ENCODE data around the gene PBRM1. TPM values are rescaled to one million over a fixed set of nuclear protein-coding genes. Genes with fewer than 3 reads are reported as not detected.

The PBRM1 gene
- total and polyA plus RNA-seq, 2 of the 13 experiments (the other 11 are each of a cell fraction or from before 2014, with no cell fraction given): 10.9 to 33.2 TPM

DNA sequence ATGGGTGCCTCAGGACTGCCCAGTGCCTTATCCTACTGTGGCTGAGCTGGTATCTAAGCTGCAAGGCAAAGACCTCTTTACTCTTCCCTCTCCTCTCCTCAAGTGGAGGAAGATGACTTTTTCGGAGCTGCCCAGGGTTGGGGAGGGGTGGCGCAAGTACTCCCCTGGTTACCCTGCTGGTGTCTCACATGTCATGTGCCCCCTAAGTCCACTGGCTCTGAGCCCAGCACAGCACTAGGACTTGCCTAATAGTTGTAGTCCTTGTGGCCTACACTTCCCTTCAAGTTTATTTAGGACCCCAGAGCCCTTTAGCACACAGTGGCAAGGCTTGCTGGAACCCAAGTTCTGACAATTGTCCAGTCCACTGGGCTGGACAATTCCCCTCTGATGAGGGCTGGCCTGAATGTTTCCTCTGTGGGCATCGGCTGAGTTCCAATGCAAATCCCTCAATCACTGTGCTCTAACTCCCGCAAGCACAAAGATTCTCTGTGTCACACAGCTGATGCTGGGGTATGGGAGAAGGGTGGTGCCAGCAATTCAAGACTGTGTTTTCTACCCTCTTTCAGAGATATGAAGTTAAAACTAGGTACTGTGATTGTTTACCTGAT lies 89.0 kb downstream of the PBRM1 start:
- Histone ChIP-seq H3K36me3 (replicated peaks in 1 of 2; ENCODE audit: control insufficient read depth in 1 of 2, insufficient read depth in 2 of 2, low read length in 2 of 2) (peaks cover 9 to 33% of the 10 kb centered on the region in 2 experiments; a peak in 4 of 5 replicates), H3K27ac (ENCODE audit: extremely low read length, insufficient read depth, low read length) (no peak overlapping the region), H3K9me3 (ENCODE audit: low read length) (no peaks in the 10 kb centered on the region), H3K4me3 (replicated peaks in 1 of 3; ENCODE audit: insufficient read depth in 1 of 3, low read depth in 2 of 3, low read length in 3 of 3) (no peak overlapping the region), H2AFZ (ENCODE audit: low read length) (no peak overlapping the region), H3K9ac (ENCODE audit: insufficient read depth, low read depth, low read length) (no peak overlapping the region), H3K27me3 (ENCODE audit: control insufficient read depth in 1 of 2, insufficient read depth in 2 of 2, low read length in 2 of 2) (no peaks in the 10 kb centered on the region), H3K79me2 (ENCODE audit: insufficient read depth, low read length) (no peaks in the 10 kb centered on the region), H3K4me1 (ENCODE audit: insufficient read depth, low read length) (no peaks in the 10 kb centered on the region), H4K20me1 (ENCODE audit: insufficient read depth, low read length) (no peaks in the 10 kb centered on the region), H3K4me2 (ENCODE audit: low read depth, low read length) (no peak overlapping the region)
- ChIA-PET CTCF (ENCODE audit: low intra/inter-chr PET ratio, low total read pairs) (no interaction called here), POLR2A (no interaction called here)
- in situ Hi-C loops (cut with HindIII; ENCODE audit: extremely low pct_ligation_motif_present, low pct_unique_long_range_greater_than_20kb) (no loop called here), intact Hi-C loops (cut with micrococcal nuclease; ENCODE audit: unreplicated experiment) (no loop called here)
- 100% methylated on average over 2 of the region's 4 CpGs for WGBS (ENCODE audit: low lambda C conversion rate)
- BruUV-seq (replicated peaks): no TSS peak
- FAIRE-seq (no peak), DNase-seq (ENCODE audit: low spot score) (no peak), ATAC-seq (no peak)
- TF ChIP-seq, protein P1, sequence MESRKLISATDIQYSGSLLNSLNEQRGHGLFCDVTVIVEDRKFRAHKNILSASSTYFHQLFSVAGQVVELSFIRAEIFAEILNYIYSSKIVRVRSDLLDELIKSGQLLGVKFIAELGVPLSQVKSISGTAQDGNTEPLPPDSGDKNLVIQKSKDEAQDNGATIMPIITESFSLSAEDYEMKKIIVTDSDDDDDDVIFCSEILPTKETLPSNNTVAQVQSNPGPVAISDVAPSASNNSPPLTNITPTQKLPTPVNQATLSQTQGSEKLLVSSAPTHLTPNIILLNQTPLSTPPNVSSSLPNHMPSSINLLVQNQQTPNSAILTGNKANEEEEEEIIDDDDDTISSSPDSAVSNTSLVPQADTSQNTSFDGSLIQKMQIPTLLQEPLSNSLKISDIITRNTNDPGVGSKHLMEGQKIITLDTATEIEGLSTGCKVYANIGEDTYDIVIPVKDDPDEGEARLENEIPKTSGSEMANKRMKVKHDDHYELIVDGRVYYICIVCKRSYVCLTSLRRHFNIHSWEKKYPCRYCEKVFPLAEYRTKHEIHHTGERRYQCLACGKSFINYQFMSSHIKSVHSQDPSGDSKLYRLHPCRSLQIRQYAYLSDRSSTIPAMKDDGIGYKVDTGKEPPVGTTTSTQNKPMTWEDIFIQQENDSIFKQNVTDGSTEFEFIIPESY (CRISPR knock-in tag; IDR thresholded peaks at IDR 0.05): no peak
- no peak for TF ChIP-seq ZNF549 (CRISPR knock-in tag; IDR thresholded peaks at IDR 0.05)
- no peak for TF ChIP-seq KDM2A (CRISPR knock-in tag; IDR thresholded peaks at IDR 0.05; ENCODE audit: borderline replicate concordance, low read depth)
- TF ChIP-seq ZNF12 (CRISPR knock-in tag; IDR thresholded peaks at IDR 0.05): no peak
- no peak for TF ChIP-seq MIER3 (CRISPR knock-in tag; IDR thresholded peaks at IDR 0.05; ENCODE audit: borderline replicate concordance)
- no peak for TF ChIP-seq RAD51 (IDR thresholded peaks at IDR 0.05; ENCODE audit: borderline replicate concordance)

DNA sequence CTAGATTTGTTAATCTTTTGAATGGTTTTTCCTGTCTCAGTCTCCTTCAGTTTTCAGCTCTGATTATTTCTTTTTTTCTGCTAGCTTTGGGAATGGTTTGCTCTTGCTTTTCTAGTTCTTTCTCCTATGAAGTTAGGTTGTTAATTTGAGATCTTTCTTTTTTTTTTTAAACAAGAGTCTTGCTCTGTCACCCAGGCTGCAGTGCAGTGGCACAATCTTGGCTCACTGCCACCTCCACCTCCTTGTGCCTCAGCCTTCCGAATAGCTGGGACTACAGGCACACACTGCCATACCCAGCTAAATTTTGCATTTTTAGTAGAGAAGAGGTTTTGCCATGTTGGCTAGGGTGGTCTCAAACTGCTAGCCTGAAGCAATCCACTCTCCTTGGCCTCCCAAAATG lies 92.6 kb downstream of the PBRM1 start:
- no TSS peak for BruUV-seq (replicated peaks)
- CTCF ChIA-PET (ENCODE audit: low intra/inter-chr PET ratio, low total read pairs): no interaction called here
- DNase-seq (ENCODE audit: low spot score) (no peak), FAIRE-seq (no peak), ATAC-seq (no peak)
- no peaks in the 10 kb centered on the region for H4K20me1 ChIP-seq (ENCODE audit: insufficient read depth, low read length)
- WGBS (ENCODE audit: low lambda C conversion rate): 100% methylated on average over 1 of the region's 1 CpG
- no peak overlapping the region for H2AFZ ChIP-seq (ENCODE audit: low read length)
- in situ Hi-C loops (cut with HindIII; ENCODE audit: extremely low pct_ligation_motif_present, low pct_unique_long_range_greater_than_20kb): no loop called here
- no peaks in the 10 kb centered on the region for H3K27me3 ChIP-seq (ENCODE audit: control insufficient read depth in 1 of 2, insufficient read depth in 2 of 2, low read length in 2 of 2)
- H3K4me1 ChIP-seq (ENCODE audit: insufficient read depth, low read length): no peaks in the 10 kb centered on the region
- no peaks in the 10 kb centered on the region for H3K9me3 ChIP-seq (ENCODE audit: low read length)
- H3K9ac ChIP-seq (ENCODE audit: insufficient read depth, low read depth, low read length): no peak overlapping the region
- intact Hi-C loops (cut with micrococcal nuclease; ENCODE audit: unreplicated experiment): no loop called here
- no peak overlapping the region for H3K27ac ChIP-seq (ENCODE audit: extremely low read length, insufficient read depth, low read length)
- H3K4me3 ChIP-seq (replicated peaks in 1 of 3; ENCODE audit: insufficient read depth in 1 of 3, low read depth in 2 of 3, low read length in 3 of 3): no peak overlapping the region
- peaks cover 4 to 25% of the 10 kb centered on the region in 2 experiments; a peak in 3 of 5 replicates for H3K36me3 ChIP-seq (replicated peaks in 1 of 2; ENCODE audit: control insufficient read depth in 1 of 2, insufficient read depth in 2 of 2, low read length in 2 of 2)
- no peaks in the 10 kb centered on the region for H3K79me2 ChIP-seq (ENCODE audit: insufficient read depth, low read length)
- POLR2A ChIA-PET: no interaction called here
- H3K4me2 ChIP-seq (ENCODE audit: low read depth, low read length): no peak overlapping the region
- TF ChIP-seq DPF2 (CRISPR knock-in tag; IDR thresholded peaks at IDR 0.05; ENCODE audit: borderline replicate concordance, low read depth): no peak
- TF ChIP-seq, protein P2, sequence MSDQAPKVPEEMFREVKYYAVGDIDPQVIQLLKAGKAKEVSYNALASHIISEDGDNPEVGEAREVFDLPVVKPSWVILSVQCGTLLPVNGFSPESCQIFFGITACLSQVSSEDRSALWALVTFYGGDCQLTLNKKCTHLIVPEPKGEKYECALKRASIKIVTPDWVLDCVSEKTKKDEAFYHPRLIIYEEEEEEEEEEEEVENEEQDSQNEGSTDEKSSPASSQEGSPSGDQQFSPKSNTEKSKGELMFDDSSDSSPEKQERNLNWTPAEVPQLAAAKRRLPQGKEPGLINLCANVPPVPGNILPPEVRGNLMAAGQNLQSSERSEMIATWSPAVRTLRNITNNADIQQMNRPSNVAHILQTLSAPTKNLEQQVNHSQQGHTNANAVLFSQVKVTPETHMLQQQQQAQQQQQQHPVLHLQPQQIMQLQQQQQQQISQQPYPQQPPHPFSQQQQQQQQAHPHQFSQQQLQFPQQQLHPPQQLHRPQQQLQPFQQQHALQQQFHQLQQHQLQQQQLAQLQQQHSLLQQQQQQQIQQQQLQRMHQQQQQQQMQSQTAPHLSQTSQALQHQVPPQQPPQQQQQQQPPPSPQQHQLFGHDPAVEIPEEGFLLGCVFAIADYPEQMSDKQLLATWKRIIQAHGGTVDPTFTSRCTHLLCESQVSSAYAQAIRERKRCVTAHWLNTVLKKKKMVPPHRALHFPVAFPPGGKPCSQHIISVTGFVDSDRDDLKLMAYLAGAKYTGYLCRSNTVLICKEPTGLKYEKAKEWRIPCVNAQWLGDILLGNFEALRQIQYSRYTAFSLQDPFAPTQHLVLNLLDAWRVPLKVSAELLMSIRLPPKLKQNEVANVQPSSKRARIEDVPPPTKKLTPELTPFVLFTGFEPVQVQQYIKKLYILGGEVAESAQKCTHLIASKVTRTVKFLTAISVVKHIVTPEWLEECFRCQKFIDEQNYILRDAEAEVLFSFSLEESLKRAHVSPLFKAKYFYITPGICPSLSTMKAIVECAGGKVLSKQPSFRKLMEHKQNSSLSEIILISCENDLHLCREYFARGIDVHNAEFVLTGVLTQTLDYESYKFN (CRISPR knock-in tag; conservative IDR thresholded peaks at IDR 0.05): no peak
- no peak for TF ChIP-seq SP4 (CRISPR knock-in tag; IDR thresholded peaks at IDR 0.05)
- no peak for TF ChIP-seq NFKB2 (CRISPR knock-in tag; IDR thresholded peaks at IDR 0.05; ENCODE audit: borderline replicate concordance)
- TF ChIP-seq ZC3H13 (CRISPR knock-in tag; IDR thresholded peaks at IDR 0.05): no peak
- no peak for TF ChIP-seq ZMYM4 (CRISPR knock-in tag; IDR thresholded peaks at IDR 0.05)
